Body of pancreas (tissue), 4 donors: ENCODE measurements around the gene OR5AK2.

Experiments
- POLR2A ChIP-seq, 3 donors: fragments of 450-650 bp; IDR thresholded peaks; one replicate each; pipeline ENCODE4 v1.6.1; 2016; ENCODE audit warnings: antibody characterized with exemption in 3 of 3, mild to moderate bottlenecking in 2 of 3
- TF ChIP-seq, protein P1 (sequence below), 7 experiments: fragments of 450-650 bp in 4 of 7; fragments of 200-600 bp in 3 of 7; sonication (generic) in 3 of 7; IDR thresholded peaks; one replicate each; pipeline ENCODE4 v1.5.1; 2016 to 2019; ENCODE audit warnings: antibody characterized with exemption in 7 of 7

- TF ChIP-seq, protein P1, sequence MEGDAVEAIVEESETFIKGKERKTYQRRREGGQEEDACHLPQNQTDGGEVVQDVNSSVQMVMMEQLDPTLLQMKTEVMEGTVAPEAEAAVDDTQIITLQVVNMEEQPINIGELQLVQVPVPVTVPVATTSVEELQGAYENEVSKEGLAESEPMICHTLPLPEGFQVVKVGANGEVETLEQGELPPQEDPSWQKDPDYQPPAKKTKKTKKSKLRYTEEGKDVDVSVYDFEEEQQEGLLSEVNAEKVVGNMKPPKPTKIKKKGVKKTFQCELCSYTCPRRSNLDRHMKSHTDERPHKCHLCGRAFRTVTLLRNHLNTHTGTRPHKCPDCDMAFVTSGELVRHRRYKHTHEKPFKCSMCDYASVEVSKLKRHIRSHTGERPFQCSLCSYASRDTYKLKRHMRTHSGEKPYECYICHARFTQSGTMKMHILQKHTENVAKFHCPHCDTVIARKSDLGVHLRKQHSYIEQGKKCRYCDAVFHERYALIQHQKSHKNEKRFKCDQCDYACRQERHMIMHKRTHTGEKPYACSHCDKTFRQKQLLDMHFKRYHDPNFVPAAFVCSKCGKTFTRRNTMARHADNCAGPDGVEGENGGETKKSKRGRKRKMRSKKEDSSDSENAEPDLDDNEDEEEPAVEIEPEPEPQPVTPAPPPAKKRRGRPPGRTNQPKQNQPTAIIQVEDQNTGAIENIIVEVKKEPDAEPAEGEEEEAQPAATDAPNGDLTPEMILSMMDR (IDR thresholded peaks at IDR 0.05): no peak
- TF ChIP-seq POLR2A (IDR thresholded peaks at IDR 0.05): no peak
These were observed 20.2 kb upstream of the OR5AK2 start for GRCh38 chr11:56968524-56968923.
